ENCODE measurements around the gene GPC5. TPM values are rescaled to one million over a fixed set of nuclear protein-coding genes. Genes with fewer than 3 reads are reported as not detected.

The GPC5 gene
- total RNA-seq, 1 donor, result not detected

DNA sequence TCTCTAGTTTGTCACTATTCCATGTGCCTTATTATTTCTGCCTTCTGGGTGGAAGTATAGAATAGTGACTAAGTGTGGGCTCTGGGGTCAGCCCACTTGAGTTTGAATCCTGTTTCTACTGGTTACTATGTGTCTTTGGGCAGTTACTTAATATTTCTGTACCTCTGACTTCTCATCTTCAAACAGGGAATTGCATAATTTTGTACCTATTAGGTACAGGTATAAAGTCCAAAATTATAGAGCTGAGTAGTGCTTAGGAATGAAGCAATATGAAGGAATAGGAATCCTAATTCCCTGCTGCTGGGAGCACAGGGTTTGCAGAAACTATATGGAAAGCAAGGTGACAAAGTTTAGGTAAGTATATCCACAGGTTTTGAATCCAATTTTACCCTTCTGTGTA is 564.5 kb downstream of the GPC5 start:
- TF ChIP-seq CTCF (IDR thresholded peaks at IDR 0.05; ENCODE audit: insufficient read depth, low read depth, low read length), result no peak
- no peak overlapping the region for H3K4me3 ChIP-seq (ENCODE audit: low read depth, low read length)
- no peak for DNase-seq (ENCODE audit: low read depth)

GRCh38 chr13:91965511-91965910 is 567.1 kb downstream of the GPC5 start:
- no peak for TF ChIP-seq CTCF (IDR thresholded peaks at IDR 0.05; ENCODE audit: insufficient read depth, low read depth, low read length)
- no peak for DNase-seq (ENCODE audit: low read depth)
- no peak overlapping the region for H3K4me3 ChIP-seq (ENCODE audit: low read depth, low read length)

GRCh38 chr13:91978571-91978970 is 580.1 kb downstream of the GPC5 start:
- no peak for TF ChIP-seq CTCF (IDR thresholded peaks at IDR 0.05; ENCODE audit: insufficient read depth, low read depth, low read length)
- no peak for DNase-seq (ENCODE audit: low read depth)
- no peak overlapping the region for H3K4me3 ChIP-seq (ENCODE audit: low read depth, low read length)

- DNase-seq (ENCODE audit: low read depth), result no peak
- H3K4me3 ChIP-seq (ENCODE audit: low read depth, low read length), result no peak overlapping the region
- no peak for TF ChIP-seq CTCF (IDR thresholded peaks at IDR 0.05; ENCODE audit: insufficient read depth, low read depth, low read length)
Measured at GRCh38 chr13:91986761-91987483, 588.5 kb downstream of the GPC5 start.

DNA sequence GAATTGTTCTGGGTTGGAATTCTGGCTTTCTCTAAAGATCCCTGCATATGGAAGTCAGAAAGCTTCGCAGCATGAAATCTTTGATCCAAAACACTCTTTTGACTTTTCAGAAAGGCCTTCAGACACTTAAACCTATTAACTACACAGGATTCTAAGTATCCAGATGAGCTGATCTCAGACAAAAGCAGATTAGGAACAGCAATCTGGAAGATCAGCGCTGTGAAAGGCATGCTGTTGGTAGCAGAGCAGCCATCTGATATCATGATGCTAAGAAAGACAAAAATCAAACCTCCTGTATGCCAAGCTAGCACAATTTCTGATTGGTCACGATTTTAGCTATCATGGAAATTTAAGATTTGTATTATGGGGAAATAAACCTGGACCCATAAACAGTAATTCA is 589.9 kb downstream of the GPC5 start:
- no peak for DNase-seq (ENCODE audit: low read depth)
- H3K4me3 ChIP-seq (ENCODE audit: low read depth, low read length), result no peak overlapping the region
- no peak for TF ChIP-seq CTCF (IDR thresholded peaks at IDR 0.05; ENCODE audit: insufficient read depth, low read depth, low read length)

DNA sequence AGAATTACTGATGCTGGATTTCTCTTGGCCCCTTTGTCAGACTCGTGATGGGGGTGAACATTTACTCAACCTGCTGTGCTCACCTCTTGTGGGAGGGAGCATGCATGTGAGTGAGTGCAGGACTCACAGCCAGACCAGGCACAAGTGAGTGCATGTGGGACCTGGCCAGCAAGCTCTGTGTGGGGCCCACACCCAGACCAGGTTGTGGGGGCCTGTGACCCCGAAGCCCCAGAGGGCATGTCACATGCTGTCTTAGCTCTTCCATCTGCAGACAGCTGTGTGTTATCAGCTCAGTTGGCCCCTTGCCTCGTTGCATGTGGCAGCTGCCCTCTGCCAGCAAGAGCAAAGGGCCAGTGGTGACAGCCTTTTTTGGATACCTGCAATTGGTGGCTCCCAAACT is 614.4 kb downstream of the GPC5 start:
- no peak for TF ChIP-seq CTCF (IDR thresholded peaks at IDR 0.05; ENCODE audit: insufficient read depth, low read depth, low read length)
- H3K4me3 ChIP-seq (ENCODE audit: low read depth, low read length), result no peak overlapping the region
- no peak for DNase-seq (ENCODE audit: low read depth)

DNA sequence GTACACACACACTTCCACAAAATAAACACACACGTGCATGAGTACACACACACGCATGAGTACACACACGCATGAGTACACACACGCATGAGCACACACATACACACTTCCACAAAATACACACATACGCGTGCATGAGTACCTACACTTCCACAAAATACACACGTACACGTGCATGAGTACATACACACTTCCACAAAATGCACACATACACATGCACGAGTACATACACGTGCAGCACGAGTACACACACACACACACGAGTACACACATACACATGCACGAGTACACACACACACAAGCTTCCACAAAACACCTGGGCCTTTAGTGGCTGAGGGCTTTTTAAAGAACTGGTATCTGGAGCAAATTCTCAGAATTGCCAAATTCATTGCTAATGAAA is 619.3 kb downstream of the GPC5 start:
- DNase-seq (ENCODE audit: low read depth), result no peak
- H3K4me3 ChIP-seq (ENCODE audit: low read depth, low read length), result no peak overlapping the region
- no peak for TF ChIP-seq CTCF (IDR thresholded peaks at IDR 0.05; ENCODE audit: insufficient read depth, low read depth, low read length)
